GM18508 (cell line): ENCODE results near the gene RANBP3.

Experiments
- ATAC-seq: cut with Tn5 transposase; IDR thresholded peaks from one replicate; pipeline ENCODE4 v1.9.1; 2021; ENCODE audit warnings: moderate number of reproducible peaks; ENCODE audit not compliant: insufficient read depth, unreplicated experiment

The RANBP3 gene

DNA sequence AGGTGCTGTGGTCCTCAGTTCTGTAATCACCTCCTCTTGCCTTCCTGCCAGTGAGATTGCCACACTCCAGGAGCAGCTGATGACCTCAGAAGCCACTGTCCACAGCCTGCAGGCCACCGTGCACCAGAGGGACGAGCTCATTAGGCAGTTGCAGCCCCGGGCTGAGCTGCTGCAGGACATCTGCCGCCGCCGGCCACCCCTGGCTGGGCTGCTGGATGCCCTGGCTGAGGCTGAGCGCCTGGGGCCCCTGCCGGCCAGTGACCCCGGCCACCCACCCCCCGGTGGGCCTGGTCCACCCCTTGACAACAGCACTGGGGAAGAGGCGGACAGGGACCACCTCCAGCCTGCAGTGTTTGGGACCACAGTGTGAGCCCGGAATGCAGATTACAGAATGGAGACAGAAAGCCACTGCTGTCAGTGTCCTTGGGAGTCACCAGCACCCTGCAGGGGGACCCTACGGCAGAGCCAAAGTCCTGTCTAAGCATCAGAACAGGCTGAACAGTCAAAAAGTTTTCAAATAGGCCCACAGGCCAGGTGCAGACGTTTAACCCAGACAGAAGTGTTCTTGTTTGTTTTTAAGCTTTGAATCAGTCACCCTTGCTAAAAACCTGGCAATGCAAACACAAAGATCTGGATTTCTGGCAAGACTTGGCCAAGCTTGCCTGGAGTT is 69.0 kb downstream of the RANBP3 start:
- no peak for ATAC-seq

DNA sequence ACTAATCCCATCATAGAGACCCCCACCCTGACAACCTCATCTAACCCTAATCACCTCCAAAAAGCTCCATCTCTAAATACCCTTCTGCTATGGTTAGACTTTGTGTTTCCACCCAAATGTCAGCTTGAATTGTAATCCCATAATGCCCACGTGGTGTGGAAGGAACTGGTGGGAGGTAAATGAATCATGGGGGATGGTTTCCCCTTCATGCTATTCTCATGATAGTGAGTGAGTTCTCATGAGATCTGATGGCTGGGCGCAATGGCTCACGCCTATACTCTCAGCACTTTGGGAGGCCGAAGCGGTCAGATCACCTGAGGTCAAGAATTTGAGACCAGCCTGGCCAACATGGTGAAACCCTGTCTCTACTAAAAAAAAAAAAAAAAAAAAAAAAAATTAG is 70.7 kb downstream of the RANBP3 start:
- ATAC-seq = no peak

DNA sequence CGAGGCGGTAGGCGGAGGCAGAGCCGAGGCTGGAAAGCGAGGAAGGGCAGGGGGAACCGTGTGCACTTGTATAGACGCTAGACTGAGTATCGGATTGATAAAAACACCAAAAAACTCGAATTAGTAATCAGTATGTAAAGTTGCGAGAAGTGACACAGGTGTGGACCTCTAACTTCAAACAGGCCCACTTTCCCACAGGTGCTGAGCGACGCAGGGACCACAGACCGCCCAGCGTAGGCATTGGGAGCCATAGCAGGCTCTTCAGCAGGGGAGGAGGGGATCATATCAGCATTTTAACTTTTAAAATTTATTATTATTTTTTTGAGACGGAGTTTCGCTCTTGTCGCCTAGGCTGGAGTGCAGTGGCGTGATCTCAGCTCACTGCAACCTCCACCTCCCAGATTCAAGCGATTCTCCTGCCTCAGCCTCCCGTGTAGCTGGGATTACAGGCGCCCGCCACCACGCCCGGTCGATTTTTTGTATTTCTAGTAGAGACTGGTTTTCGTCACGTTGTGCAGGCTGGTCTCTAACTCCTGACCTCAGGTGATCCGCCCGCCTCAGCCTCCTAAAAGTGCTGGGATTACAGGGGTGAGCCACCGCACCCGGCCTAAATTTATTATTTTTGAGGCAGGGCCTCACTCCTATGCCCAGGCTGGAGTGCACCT is 72.7 kb downstream of the RANBP3 start:
- no peak for ATAC-seq

DNA sequence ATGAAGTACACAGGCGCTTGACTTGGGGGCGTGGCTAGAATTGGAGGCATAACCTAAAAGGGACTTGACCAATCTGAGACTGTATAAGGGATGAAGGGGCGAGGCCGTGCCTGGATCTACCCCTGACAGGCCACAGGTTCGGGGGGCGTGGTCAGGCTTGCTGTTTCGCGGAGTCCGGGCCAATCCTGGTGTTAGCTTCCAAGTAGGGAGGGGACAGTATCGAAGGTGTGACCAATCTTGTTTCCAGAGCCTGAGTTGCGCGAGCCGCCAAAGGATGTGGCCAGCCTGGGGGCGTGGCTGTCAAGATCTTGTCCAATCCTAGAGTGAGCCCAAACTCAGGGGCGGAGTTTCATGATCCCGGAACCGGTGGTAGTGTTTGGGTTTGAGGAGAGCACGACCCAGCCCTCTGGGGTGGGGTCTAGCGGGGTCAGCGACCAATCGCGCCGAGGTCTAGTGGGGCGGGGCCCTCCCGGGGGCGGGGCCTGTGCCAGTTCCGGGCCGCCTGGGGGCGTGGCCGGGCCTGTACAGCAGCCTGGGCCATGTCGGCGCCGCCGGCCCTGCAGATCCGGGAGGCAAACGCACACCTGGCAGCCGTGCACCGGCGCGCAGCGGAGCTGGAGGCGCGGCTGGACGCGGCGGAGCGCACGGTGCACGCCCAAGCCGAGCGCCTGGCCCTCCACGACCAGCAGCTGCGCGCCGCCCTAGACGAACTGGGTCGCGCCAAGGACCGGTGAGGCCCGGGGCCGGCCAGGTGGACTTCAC is 73.4 kb downstream of the RANBP3 start, which contains the start of gene VMAC:
Gene VMAC, plus strand, starts transcription at position 521 of the 762 bp plus-strand sequence. Its CDS starts 19 bp downstream, at position 540.
- ATAC-seq = peak; percentile 81

DNA sequence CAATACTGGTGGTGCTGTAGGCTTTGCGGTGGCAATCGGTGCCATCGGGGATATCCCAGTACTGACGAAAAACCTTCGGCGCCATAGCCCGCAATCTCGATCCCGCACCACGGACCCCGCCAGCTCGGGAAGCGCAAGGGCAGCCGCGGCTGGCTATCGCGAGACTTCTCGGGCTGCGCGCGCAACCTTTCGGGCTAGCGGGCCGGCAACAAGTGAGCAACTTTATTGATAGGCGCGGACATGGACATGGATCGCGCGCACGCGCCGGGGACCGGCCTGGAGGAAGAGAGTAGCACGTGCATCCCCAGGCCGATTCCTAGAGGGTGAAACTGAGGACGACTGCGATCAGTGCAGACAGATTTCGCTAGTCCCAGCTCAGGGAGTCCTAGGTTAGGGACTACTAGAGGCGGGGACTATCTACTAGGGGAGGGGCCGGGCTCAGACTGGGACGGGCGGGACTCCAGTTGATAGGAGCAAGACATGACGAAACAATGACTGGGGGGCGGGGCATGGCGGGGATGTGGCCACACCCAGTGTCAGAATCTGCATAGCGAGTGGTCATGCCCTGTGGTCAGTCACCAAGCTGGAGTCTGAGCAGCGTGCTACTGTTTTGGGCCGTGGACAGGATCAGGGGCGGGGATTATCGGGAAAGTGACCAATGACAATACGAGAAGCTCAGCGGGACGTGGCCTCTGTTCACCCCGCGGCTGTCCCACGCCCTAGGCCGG is 74.2 kb downstream of the RANBP3 start, which contains the start of gene NDUFA11:
Gene NDUFA11, minus strand, starts transcription at position 167 of the 728 bp plus-strand sequence. Its CDS starts 82 bp downstream, at position 85.
- peak; percentile 14 for ATAC-seq

DNA sequence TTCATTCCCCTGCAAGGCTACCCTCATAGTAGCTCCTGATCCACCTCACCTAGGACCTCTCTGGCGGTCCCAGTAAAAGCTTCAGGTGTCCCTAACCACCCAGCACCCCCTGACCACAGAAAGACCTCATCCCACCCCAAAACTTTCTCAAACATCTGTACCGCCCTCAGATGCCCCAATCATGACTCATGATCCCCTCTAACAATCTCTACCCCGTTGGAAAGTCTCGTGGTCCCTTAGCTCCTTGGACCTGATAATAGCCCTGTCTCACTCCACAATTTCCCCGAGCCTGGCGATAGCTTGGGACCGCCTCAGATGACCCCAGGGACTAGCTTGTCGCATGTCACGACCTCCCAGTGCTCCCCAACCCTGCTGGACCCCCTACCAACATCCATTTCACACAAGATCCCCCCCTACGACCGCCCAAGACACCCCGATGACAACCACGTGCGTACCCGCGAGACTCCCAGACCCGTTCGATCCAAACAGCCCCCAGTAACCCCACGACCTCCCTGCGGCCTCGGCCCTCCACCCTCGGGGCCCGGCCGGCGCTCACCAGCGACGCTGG is 74.8 kb downstream of the RANBP3 start:
- no peak for ATAC-seq

DNA sequence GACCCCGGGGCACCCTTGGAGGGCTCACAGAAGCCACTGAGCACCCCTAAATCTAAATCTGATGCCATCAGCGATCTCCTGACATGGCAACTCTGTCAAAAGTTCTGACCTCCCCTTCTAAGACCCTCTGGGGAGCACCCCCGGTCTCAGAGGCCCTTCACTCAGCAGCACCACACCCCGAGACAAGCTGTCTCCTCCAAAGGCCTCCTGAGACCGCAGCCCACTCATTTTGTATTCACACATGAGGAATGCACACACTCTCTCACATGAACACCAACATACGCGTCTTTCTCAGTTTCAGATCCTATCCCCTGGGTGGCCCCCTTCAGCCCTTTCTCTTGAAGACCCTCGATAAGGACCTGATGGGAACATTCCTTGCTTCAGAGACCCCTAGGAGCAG is 77.0 kb downstream of the RANBP3 start:
- no peak for ATAC-seq

DNA sequence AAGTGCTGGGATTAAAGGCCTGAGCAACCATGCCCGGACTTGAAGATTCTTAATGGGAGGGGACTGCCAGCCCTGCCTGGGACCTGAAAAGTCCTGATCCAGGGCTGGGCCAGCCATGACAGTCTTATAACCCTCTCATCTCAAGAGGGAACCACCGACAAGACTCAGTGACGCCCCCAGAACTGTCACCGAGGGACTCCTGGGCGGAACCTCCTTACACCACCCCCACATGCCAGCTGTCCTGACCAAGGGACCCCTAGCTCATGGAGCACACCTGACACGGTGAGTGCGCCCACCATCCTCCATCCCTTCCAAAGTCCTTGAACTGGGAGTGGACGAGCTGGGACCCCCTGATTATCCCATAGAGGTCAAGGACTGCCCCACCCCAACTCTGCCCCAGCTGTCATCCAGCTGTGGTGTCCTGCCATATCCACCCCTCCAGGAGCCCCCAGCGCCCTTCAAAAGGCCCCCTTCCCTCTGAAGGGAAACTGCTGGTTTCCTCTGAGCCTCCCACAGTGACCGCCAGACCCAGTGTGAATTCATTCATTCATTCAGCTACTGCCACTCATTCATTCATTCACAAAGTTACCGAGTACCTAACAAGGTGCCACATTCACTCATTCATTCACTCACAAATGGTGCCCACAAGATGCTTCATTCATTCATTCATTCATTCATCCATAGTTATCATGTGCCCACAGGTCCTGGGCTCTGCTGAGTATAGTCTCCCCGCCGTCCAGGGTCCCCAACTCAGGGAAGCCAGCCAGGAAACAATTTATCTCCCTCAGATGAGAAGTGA is 78.0 kb downstream of the RANBP3 start:
- no peak for ATAC-seq

DNA sequence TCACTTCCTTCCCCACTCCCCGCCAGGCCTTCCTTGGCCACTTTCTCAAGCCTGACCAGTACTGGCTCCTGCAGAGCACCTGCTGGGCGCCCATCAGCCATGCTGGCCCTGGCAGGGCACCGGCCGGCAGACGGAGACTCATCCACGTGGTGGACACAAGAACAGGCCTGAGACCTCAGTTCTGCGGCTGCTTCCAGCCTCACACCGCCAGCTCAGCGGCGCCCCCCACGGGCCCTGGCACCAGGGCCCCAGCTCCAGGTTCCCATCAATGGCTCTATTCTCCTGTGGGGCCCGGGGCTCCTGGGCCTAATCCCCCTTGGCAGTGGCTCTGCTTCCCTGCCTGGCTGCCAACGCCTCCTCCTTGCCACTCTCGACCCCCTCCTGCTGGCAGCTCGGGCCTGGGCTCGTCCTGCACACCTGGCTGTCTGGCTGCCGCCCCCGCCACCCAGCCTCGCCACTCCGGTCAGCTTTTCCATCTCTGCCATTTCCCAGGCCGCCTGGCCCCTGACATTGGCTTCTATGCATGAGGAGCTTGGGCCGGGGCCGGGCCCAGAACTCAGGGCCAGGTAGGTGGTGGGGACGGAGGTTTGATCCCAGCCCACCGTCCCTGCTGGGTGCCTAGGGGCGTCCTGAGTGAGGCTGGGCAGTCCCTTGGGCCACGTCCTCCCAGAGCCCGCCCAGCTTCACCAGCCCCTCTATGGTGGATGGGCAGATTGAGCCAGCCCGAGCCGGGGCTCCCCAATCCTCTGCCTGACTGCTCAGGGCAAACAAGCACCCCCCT is 80.6 kb downstream of the RANBP3 start:
- no peak for ATAC-seq

DNA sequence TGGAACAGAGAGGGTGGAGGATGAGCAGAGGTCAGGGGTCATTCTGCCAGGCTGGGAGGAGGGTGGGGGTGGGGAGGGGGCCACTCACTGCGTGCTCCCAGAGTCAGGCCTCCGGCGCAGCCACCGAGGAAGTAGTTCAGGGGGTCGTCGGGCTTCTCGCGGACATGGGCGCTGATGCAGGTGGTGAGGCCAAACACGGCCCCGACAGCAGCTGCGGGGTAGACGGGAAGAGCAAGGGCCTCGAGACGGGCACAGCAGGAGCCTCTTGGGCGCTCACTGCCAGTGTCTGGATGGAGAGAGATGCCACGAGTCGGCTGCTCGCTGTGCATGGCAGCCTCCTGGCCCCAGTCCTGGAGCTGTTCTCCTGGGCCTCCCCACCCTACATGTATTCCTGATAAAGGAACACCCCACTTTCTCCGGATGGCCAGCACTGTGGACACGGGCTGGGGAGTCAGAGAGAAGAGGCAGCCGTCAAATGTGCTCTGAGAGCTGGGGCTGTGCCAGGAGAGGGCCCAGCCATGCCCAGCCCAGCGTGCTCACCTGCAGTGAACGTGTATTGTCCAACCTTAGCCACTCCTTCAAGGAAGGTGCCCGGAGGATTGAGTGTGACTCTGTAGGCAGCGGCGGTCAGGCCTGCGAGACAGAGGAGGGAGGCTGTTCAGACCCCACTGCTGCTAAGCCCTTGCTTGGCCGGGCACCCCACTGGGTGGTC is 81.4 kb downstream of the RANBP3 start:
- ATAC-seq = no peak

DNA sequence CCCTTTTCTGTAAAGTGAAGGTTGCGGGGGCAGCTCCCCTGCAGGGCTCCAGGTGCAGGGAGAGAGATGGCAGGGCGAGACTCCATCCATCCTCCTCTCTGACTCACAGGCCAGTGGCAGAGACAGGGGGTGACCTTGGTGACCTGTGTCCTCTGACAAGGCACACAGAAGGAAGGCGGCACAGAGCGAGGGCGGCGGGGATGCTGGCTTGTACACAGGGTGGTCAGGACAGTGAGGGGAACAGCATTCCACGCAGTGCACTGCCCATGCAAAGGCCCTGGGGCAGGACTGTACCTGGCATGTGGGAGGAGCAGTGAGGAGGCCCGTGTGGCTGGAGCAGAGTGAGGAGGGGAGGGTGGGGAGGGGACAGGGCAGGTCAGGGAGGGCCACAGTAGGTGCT is 82.0 kb downstream of the RANBP3 start:
- ATAC-seq = no peak

DNA sequence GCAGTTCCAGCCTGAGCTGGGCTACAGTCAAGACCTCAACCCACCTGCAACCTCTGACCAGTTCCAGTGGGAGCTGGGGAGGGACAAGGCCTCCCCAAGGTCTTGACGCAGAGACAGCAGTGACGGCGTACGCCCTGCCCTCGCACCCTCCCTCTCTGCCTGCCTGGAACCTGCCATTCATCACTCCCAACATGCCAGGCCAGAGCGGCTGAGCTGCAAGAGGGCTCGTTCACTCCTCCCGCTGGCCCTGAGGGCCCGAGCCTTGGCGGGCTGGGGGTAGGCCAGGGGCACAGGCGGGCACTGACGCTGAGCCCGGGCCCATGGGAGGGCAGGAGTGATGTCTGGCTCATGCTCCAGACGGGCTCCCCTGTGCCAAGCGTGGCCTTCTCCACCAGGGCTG is 82.5 kb downstream of the RANBP3 start:
- no peak for ATAC-seq

DNA sequence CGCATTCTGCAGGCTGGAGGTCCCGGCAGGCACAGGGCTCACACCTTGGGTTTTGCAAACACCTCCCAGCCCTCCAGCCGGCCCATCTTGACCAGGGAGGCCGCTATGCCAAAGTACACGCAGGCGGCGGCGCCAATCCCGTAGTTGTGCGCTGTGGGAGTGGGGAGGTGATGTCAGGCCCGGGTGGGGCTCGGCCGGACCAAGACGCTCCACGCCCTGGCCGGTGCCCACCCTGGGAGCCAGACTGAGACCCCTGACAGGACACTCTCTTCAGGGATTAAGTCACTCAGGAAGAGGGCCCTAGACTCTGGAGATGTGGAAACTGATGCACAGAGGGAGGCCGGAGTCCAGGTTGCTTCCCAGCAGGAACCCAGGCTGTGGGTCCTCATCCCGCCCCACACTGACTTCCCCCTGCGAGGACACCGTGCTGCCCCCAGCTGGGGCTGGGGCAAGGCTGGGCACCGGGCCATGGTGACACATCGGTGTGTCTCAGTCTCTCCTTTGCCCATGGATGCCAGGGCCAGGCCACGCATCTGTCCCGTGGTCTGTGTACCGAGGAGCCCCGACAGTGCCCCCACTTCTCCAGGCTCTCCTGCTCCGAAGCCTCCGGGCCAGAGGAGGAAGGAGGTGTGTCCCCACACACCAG is 83.1 kb downstream of the RANBP3 start:
- no peak for ATAC-seq

DNA sequence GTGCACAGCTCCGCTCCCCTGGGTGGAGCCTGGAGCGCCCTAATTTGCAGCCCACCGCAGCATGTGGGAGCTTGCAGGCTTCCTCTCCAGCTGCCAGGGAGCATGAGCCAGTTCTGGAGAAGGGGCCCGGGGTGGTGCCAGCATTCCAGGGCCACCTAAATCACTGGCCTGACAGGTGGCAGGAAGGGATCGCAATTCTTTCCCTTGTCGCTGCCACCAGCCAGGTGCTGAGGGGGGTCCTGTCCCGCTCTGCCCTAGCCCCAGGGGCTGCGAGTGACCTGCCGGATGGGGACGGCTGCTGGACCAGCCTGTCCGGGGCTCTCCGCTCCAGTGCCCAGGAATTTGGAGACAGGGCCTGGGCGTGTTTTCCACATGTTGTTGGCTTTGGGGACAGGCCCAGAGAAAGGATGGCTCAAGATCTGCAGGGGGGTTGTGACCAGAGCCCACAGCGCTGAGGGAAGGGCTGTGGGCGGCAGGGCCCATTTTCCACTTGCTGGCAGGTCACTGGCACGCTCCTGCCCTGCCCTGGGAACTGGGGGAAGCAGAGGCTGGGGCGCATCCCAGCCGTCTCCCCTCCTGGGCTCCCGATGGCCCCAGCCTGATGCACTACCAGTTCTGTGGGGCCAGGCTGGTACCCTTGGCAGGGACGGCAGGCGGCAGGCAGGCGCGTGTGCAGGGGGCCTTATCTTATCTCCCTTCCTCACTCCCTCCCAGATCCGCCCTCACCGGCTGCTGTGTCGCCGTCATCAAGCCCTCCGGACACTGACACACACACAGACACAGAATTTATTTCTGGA is 83.8 kb downstream of the RANBP3 start:
- no peak for ATAC-seq

DNA sequence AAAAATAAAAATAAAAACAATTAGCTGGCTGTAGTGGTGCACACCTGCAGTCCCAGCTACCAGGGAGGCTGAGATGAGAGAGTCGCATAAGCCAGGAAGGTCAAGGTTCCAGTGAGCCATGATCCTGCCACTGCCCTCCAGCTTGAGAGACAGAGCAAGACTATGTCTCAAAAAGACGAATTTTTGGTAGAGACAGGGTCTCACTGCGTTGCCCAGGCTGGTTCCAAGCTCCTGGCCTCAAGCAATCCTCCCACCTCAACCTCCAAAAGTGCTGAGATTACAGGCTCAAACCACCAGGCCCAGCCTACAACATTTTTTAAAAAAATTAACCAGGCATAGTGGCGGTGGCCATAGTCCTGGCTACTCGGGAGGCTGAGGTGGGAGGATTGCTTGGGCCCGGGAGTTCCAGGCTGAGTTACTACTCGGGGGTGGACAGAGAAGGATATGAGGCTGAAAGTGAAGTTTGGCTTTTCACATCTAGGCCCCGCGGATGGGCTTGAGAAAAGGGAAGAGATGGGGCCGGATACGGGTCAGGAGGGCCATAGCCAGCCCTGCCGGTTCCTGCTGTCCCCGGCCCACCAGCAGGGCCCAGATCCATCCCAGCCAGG is 84.5 kb downstream of the RANBP3 start:
- ATAC-seq = no peak

DNA sequence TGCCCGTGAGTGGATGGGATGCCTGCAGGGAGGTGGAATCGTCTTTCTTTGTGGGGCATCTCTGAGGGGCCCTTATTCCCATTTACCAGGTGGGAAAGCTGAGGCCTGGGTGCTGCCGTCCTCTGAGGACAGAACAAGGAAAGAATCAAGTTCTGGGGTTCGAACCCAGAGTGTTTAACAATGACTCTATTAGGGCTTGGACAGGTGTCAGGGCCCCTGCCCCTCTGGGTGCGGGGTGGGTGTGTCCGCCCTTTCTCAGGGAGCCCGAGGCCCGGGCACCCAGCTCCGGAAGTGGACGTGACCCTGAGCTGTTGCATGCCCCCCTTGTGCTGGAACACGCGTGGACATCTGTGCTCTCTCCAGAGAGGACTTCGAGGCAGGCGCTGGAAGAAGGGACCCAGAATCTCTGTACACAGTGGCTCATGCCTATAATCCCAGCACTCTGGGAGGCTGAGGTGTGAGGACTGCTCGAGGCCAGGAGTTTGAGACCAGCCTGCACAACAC is 85.1 kb downstream of the RANBP3 start:
- ATAC-seq = no peak
